Endothelial cell of umbilical vein (primary cell): ENCODE measurements around the gene ARL6IP4. TPM values are rescaled to one million over a fixed set of nuclear protein-coding genes. Genes with fewer than 3 reads are reported as not detected.

ENCODE experiments used
- BruUV-seq: library from RNA; stranded (reverse); fragments of 400-500 nt; replicated peaks from 2 replicates; lab custom pipeline; 2021; lab: Mats Ljungman, UMichigan
- CTCF ChIA-PET: fragments of 300-600, 350-600 bp; sonication (Branson Sonifier 250); formaldehyde crosslinking; loops from one replicate; lab custom pipeline; 2021; ENCODE audit warnings: antibody characterized with exemption, inconsistent platforms; lab: Charles Lee
- POLR2A ChIA-PET: fragments of 300-600, 350-600 bp; sonication (Branson Sonifier 250); formaldehyde crosslinking; loops from one replicate; lab custom pipeline; 2021; ENCODE audit warnings: antibody characterized with exemption, inconsistent platforms; lab: Charles Lee
- DNase-seq: peaks from one replicate; pipeline ENCODE4 v3.0.0-alpha.2; 2011; ENCODE audit warnings: low read depth, low spot score
- FAIRE-seq: peaks from 2 replicates; lab custom pipeline; 2011; peaks lifted over from hg19 to GRCh38; lab: Jason Lieb, UNC
- H2AFZ ChIP-seq: 2 replicates; pipeline ENCODE4 v1.6.0; 2012; ENCODE audit warnings: low read depth, low read length, control low read depth, inconsistent platforms
- H3K27ac ChIP-seq: 2 replicates; pipeline ENCODE4 v1.5.1; 2011; ENCODE audit warnings: low read depth, mild to moderate bottlenecking, control low read depth, low read length, moderate library complexity; ENCODE audit not compliant: insufficient read depth
- H3K27me3 ChIP-seq, 2 experiments: 2 replicates each; pipeline versions ENCODE4 v1.6.0 to v1.6.1; 2011; ENCODE audit warnings: low read length in 2 of 2, mixed read lengths in 1 of 2; ENCODE audit not compliant: control insufficient read depth in 2 of 2, insufficient read depth in 2 of 2
- H3K36me3 ChIP-seq, 2 experiments: 2 replicates in 1 of 2; 3 replicates in 1 of 2; pipeline ENCODE4 v1.5.1; 2011; ENCODE audit warnings: low read length in 2 of 2, mild to moderate bottlenecking in 1 of 2, moderate library complexity in 1 of 2; ENCODE audit not compliant: control insufficient read depth in 2 of 2, insufficient read depth in 2 of 2; ENCODE audit errors: extremely low read depth in 1 of 2
- H3K4me1 ChIP-seq: 3 replicates; pipeline ENCODE4 v1.5.1; 2011; ENCODE audit warnings: mild to moderate bottlenecking, low read length; ENCODE audit not compliant: control insufficient read depth, insufficient read depth; ENCODE audit errors: extremely low read depth
- H3K4me2 ChIP-seq: 2 replicates; pipeline ENCODE4 v1.6.1; 2011; ENCODE audit warnings: low read length, control low read depth, mixed read lengths; ENCODE audit not compliant: insufficient read depth
- H3K4me3 ChIP-seq, 3 experiments: fragments of 200-600 bp in 1 of 3; sonication (generic), shearing (Covaris generic) in 1 of 3; replicated peaks in 1 of 3; 2 replicates each; pipeline ENCODE4 v1.5.1; 2011 to 2016; ENCODE audit warnings: control low read depth in 3 of 3, low read length in 3 of 3, mild to moderate bottlenecking in 2 of 3, inconsistent platforms in 1 of 3, low read depth in 1 of 3, moderate library complexity in 1 of 3; ENCODE audit not compliant: insufficient read depth in 1 of 3
- H3K79me2 ChIP-seq: 2 replicates; pipeline ENCODE4 v1.6.0; 2012; ENCODE audit warnings: low read length, inconsistent platforms; ENCODE audit not compliant: control insufficient read depth, insufficient read depth
- H3K9ac ChIP-seq: replicated peaks from 2 replicates; pipeline ENCODE3; 2011; ENCODE audit warnings: low read length, control low read depth; ENCODE audit not compliant: insufficient read depth; ENCODE audit errors: extremely low read depth
- H3K9me1 ChIP-seq: replicated peaks from 3 replicates; pipeline ENCODE4 v1.6.0; 2011; ENCODE audit warnings: mild to moderate bottlenecking, low read length; ENCODE audit not compliant: control insufficient read depth, insufficient read depth; ENCODE audit errors: extremely low read depth
- H3K9me3 ChIP-seq: replicated peaks from 2 replicates; pipeline ENCODE4 v1.5.1; 2012; ENCODE audit warnings: low read length, inconsistent platforms; ENCODE audit not compliant: control insufficient read depth, insufficient read depth
- H4K20me1 ChIP-seq: replicated peaks from 2 replicates; pipeline ENCODE3; 2011; ENCODE audit warnings: mild to moderate bottlenecking, low read length; ENCODE audit not compliant: control insufficient read depth, insufficient read depth; ENCODE audit errors: extremely low read depth
- EZH2 ChIP-seq: IDR thresholded peaks from 2 replicates; pipeline ENCODE4 v1.6.1; 2012; ENCODE audit warnings: borderline replicate concordance, low read depth, mild to moderate bottlenecking, moderate library complexity, low read length, inconsistent platforms; ENCODE audit not compliant: severe bottlenecking
- FOS ChIP-seq: IDR thresholded peaks from 2 replicates; pipeline ENCODE4 v1.6.1; 2011; ENCODE audit warnings: mild to moderate bottlenecking, low read length, moderate library complexity, borderline replicate concordance; ENCODE audit not compliant: insufficient read depth
- GATA2 ChIP-seq: IDR thresholded peaks from 2 replicates; pipeline ENCODE4 v1.7.0; 2011; ENCODE audit warnings: low read depth, mild to moderate bottlenecking, moderate library complexity, mixed read lengths, low read length; ENCODE audit not compliant: insufficient read length, insufficient read depth
- JUN ChIP-seq: IDR thresholded peaks from 2 replicates; pipeline ENCODE4 v1.6.1; 2011; ENCODE audit warnings: borderline replicate concordance, low read depth; ENCODE audit not compliant: insufficient read length, insufficient read depth
- MYC ChIP-seq: IDR thresholded peaks from one replicate; pipeline ENCODE4 v1.6.1; 2011; ENCODE audit warnings: mild to moderate bottlenecking, low read depth, low read length
- POLR2A ChIP-seq: IDR thresholded peaks from 2 replicates; pipeline ENCODE4 v1.6.1; 2012; ENCODE audit warnings: low read depth, mild to moderate bottlenecking, control low read depth, low read length
- POLR2AphosphoS5 ChIP-seq: IDR thresholded peaks from 2 replicates; pipeline ENCODE4 v1.6.1; 2012; ENCODE audit warnings: low read depth, mild to moderate bottlenecking, control low read depth, low read length, moderate library complexity; ENCODE audit not compliant: insufficient read depth
- dilution Hi-C: fragments of 300-500 bp; cut with MboI; formaldehyde crosslinking; loops from one replicate; pipeline ENCODE4 v1.15.0; 2019; ENCODE audit warnings: low sequenced_read_pairs; ENCODE audit not compliant: extremely low pct_ligation_motif_present
- intact Hi-C: fragments of 100-400 bp; cut with micrococcal nuclease; formaldehyde crosslinking; loops from one replicate; pipeline ENCODE4 v1.10.0; 2022
- polyA plus RNA-seq, 4 experiments: library from polyadenylated mRNA; depleted of rRNA in 3 of 4; stranded (reverse) in 3 of 4; unstranded in 1 of 4; fragments of >200 nt; gene quantifications; 2 replicates each; pipeline versions ENCODE4 v1.2.1 to v1.2.3, GENCODE V29; 2011 to 2012; ENCODE audit warnings: missing spikeins in 1 of 4
- total RNA-seq: library from RNA; stranded (reverse); gene quantifications from 2 replicates; pipeline ENCODE4 v1.2.3, GENCODE V29; 2021
- TF ChIP-seq, protein P1 (sequence below), 2 donors: IDR thresholded peaks; 1 replicate in 1 of 2; 2 replicates in 1 of 2; pipeline ENCODE4 v1.5.1; 2011; ENCODE audit warnings: low read length in 2 of 2, mild to moderate bottlenecking in 2 of 2, moderate library complexity in 2 of 2, control low read depth in 1 of 2, inconsistent platforms in 1 of 2, low read depth in 1 of 2; ENCODE audit not compliant: insufficient read depth in 1 of 2; ENCODE audit errors: extremely low read depth in 1 of 2
- TF ChIP-seq, protein P2 (sequence below): IDR thresholded peaks from 2 replicates; pipeline ENCODE4 v1.6.1; 2011; ENCODE audit not compliant: insufficient read depth, insufficient read length

ARL6IP4 gene
- total and polyA plus RNA-seq, 2 donors (not counting 3 experiments of a cell fraction or from before 2014, with no cell fraction given): 193 to 226 TPM

DNA sequence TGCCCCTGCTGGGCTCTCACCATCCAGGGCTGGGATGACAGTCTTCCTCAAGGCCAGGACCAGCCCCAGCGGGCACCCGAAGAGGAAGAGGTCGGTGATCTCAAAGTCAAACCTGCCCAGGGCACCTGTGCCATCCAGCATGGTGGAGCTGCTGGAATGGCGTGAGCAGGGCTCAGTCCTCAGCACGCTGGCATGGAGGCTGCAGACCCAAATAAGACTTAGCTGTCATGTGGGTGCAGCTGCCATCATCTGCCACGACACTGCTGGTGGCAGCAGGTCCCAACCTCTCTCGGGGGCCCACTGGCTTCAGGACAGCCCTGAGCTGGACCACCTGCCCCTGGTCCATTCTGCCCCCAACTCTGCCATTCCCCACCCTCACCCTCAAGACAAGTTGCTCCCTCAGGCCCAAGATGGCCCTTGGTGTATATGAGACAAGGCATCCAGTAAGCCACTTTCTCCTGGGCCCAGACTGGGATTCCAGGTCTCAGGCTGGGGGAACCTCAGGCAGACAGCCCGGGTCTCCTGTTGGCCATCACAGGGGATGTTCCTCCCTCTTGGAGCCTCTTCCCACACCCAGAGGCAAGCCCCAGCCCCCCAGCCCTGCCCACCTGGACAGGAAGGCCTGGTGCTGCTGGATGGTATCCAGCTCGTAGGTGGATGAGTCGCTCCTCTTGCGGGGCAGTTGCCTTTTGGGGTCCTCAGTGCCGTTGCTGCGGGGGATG, 14.5 kb downstream of the ARL6IP4 start:
- no TSS peak for BruUV-seq
- dilution Hi-C loops: no loop called here
- H3K4me2 ChIP-seq: no peak overlapping the region
- no peaks in the 10 kb centered on the region for H3K9me1 ChIP-seq
- POLR2A ChIA-PET: no interaction called here
- no peaks in the 10 kb centered on the region for H3K36me3 ChIP-seq
- H4K20me1 ChIP-seq: no peaks in the 10 kb centered on the region
- CTCF ChIA-PET: no interaction called here
- no peak overlapping the region for H3K4me3 ChIP-seq
- H3K79me2 ChIP-seq: no peaks in the 10 kb centered on the region
- TF ChIP-seq, protein P1, sequence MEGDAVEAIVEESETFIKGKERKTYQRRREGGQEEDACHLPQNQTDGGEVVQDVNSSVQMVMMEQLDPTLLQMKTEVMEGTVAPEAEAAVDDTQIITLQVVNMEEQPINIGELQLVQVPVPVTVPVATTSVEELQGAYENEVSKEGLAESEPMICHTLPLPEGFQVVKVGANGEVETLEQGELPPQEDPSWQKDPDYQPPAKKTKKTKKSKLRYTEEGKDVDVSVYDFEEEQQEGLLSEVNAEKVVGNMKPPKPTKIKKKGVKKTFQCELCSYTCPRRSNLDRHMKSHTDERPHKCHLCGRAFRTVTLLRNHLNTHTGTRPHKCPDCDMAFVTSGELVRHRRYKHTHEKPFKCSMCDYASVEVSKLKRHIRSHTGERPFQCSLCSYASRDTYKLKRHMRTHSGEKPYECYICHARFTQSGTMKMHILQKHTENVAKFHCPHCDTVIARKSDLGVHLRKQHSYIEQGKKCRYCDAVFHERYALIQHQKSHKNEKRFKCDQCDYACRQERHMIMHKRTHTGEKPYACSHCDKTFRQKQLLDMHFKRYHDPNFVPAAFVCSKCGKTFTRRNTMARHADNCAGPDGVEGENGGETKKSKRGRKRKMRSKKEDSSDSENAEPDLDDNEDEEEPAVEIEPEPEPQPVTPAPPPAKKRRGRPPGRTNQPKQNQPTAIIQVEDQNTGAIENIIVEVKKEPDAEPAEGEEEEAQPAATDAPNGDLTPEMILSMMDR (IDR thresholded peaks at IDR 0.05; ENCODE audit: extremely low read depth in 1 of 2, insufficient read depth in 1 of 2, low read depth in 1 of 2, low read length in 2 of 2): no peak
- no peak for TF ChIP-seq JUN
- no peak for TF ChIP-seq GATA2
- no peak for TF ChIP-seq EZH2
- no peak for TF ChIP-seq POLR2A
- TF ChIP-seq, protein P2, sequence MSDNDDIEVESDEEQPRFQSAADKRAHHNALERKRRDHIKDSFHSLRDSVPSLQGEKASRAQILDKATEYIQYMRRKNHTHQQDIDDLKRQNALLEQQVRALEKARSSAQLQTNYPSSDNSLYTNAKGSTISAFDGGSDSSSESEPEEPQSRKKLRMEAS: no peak
- no peak for TF ChIP-seq FOS
- no peak for TF ChIP-seq POLR2AphosphoS5
- no peak for TF ChIP-seq MYC
- intact Hi-C loops: no loop called here
- H3K9me3 ChIP-seq: no peaks in the 10 kb centered on the region
- no peaks in the 10 kb centered on the region for H3K27me3 ChIP-seq
- H3K9ac ChIP-seq: no peak overlapping the region
- H3K27ac ChIP-seq: no peak overlapping the region
- no peaks in the 10 kb centered on the region for H3K4me1 ChIP-seq
- DNase-seq (no peak), FAIRE-seq (no peak)
- H2AFZ ChIP-seq: no peak overlapping the region
